ENCODE measurements around the gene HOXD9.

HOXD9 gene

GRCh38 chr2:176150584-176151441 lies 28.3 kb downstream of the HOXD9 start:
- TF ChIP-seq, protein P1, sequence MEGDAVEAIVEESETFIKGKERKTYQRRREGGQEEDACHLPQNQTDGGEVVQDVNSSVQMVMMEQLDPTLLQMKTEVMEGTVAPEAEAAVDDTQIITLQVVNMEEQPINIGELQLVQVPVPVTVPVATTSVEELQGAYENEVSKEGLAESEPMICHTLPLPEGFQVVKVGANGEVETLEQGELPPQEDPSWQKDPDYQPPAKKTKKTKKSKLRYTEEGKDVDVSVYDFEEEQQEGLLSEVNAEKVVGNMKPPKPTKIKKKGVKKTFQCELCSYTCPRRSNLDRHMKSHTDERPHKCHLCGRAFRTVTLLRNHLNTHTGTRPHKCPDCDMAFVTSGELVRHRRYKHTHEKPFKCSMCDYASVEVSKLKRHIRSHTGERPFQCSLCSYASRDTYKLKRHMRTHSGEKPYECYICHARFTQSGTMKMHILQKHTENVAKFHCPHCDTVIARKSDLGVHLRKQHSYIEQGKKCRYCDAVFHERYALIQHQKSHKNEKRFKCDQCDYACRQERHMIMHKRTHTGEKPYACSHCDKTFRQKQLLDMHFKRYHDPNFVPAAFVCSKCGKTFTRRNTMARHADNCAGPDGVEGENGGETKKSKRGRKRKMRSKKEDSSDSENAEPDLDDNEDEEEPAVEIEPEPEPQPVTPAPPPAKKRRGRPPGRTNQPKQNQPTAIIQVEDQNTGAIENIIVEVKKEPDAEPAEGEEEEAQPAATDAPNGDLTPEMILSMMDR (IDR thresholded peaks at IDR 0.05): no peak
- H3K9me3 ChIP-seq: no peaks in the 10 kb centered on the region
- no peak overlapping the region for H3K27ac ChIP-seq
- peaks cover 100% of the 10 kb centered on the region for H3K27me3 ChIP-seq
- H3K36me3 ChIP-seq: no peaks in the 10 kb centered on the region
- no peaks in the 10 kb centered on the region for H3K4me1 ChIP-seq (ENCODE audit: control insufficient read depth in 1 of 2, insufficient read depth in 1 of 2, low read depth in 1 of 2, low read length in 1 of 2)
- H3K4me3 ChIP-seq (ENCODE audit: low read depth in 1 of 2, low read length in 1 of 2): no peak overlapping the region

DNA sequence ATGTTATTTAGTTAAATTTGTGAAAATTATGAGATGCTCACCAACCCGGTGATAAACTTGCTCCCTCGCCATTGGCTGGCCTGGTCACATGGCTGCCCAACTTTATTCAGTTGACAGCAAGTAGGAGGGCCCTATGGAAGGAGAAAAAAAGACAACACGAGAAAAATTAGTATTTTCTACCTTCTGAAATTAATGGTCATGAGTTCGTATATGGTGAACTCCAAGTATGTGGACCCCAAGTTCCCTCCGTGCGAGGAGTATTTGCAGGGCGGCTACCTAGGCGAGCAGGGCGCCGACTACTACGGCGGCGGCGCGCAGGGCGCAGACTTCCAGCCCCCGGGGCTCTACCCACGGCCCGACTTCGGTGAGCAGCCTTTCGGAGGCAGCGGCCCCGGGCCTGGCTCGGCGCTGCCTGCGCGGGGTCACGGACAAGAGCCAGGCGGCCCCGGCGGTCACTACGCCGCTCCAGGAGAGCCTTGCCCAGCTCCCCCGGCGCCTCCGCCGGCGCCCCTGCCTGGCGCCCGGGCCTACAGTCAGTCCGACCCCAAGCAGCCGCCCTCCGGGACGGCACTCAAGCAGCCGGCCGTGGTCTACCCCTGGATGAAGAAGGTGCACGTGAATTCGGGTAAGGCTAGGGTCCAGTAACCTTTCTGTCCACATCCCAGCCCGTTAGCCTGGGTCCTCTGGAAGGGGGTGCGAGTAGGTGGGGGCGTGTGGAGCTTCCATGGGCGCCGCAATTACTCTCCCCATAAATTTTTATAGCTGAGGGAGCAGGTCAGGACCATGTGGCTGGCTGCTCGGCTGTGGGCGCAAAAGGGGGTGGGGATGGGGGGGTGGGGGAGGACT lies 29.1 kb downstream of the HOXD9 start, which contains the start of gene HOXD4:
TSS of gene HOXD4 (plus strand) at position 109 of the 846 bp plus-strand sequence. CDS start at position 193, 84 bp downstream.
- Histone ChIP-seq H3K4me1 (ENCODE audit: control insufficient read depth in 1 of 2, insufficient read depth in 1 of 2, low read depth in 1 of 2, low read length in 1 of 2) (no peaks in the 10 kb centered on the region), H3K36me3 (no peaks in the 10 kb centered on the region), H3K9me3 (no peaks in the 10 kb centered on the region), H3K27ac (no peak within 1 kb of the TSS), H3K4me3 (ENCODE audit: low read depth in 1 of 2, low read length in 1 of 2) (no peak within 1 kb of the TSS), H3K27me3 (peaks cover 100% of the 10 kb centered on the region)
- TF ChIP-seq, protein P1 (IDR thresholded peaks at IDR 0.05): no peak

DNA sequence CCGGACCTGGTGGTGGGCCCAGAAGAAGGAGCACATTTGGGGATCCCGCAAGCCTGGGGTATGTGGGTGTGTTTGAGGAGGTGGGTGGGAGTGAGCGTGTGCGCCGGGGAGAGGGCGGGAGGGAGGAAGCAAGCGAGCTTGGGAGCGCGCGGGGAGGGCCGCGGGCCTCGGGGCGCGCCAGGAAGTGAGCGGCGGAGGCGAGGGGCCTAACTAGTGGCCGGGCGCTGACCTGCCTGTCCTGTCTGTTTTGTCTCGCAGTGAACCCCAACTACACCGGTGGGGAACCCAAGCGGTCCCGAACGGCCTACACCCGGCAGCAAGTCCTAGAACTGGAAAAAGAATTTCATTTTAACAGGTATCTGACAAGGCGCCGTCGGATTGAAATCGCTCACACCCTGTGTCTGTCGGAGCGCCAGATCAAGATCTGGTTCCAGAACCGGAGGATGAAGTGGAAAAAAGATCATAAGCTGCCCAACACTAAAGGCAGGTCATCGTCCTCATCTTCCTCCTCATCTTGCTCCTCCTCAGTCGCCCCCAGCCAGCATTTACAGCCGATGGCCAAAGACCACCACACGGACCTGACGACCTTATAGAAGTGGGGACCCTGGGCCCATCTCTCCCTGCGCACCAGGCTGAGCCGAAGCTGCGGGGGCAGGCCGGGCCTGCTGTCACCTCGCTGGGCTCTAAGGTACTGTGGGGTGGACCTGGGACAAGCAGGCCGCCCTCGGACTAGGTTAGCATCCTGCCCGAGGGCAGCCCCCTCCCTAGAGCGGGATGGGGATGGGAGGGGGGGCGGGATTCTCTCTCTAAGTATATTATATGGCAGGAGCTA lies 30.0 kb downstream of the HOXD9 start:
- Histone ChIP-seq H3K27me3 (peaks cover 100% of the 10 kb centered on the region), H3K4me3 (ENCODE audit: low read depth in 1 of 2, low read length in 1 of 2) (no peak overlapping the region), H3K4me1 (ENCODE audit: control insufficient read depth in 1 of 2, insufficient read depth in 1 of 2, low read depth in 1 of 2, low read length in 1 of 2) (no peaks in the 10 kb centered on the region), H3K9me3 (no peaks in the 10 kb centered on the region), H3K36me3 (no peaks in the 10 kb centered on the region), H3K27ac (no peak overlapping the region)
- TF ChIP-seq, protein P1 (IDR thresholded peaks at IDR 0.05): no peak

DNA sequence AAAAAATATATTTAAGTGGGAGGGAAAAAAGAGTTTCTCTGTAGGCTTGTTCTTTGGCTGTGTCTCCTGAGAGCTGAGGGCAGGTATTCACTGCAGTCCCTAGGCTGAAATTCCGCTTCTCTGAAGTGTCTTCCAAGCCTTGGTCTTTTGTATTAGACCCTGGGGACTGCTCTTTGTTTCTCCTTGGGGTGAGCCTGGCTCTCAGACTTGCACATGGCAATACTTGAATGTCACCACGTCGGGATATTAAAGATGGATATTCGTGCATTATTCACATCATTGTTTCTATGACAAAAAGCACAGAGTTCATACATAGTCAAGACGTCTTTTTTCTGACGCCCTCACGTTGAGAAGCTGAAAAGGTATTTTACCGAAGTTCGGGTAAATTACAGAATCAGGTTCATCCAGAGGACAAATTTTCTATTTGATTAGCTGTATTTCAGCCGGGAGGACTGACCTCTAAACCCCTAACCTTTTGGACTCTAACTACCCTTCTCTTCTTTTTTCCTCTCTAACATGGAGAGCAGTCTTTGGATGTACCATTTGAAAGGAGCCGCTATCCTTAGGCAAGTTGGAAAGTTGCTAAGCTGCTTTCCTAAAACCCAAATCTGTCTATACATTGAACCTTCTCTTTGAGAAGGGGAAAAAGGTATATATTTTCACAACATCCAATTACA lies 32.2 kb downstream of the HOXD9 start:
- no peak overlapping the region for H3K4me3 ChIP-seq (ENCODE audit: low read depth in 1 of 2, low read length in 1 of 2)
- no peaks in the 10 kb centered on the region for H3K9me3 ChIP-seq
- H3K27ac ChIP-seq: no peak overlapping the region
- TF ChIP-seq, protein P1 (IDR thresholded peaks at IDR 0.05): no peak
- no peaks in the 10 kb centered on the region for H3K4me1 ChIP-seq (ENCODE audit: control insufficient read depth in 1 of 2, insufficient read depth in 1 of 2, low read depth in 1 of 2, low read length in 1 of 2)
- H3K36me3 ChIP-seq: no peaks in the 10 kb centered on the region
- H3K27me3 ChIP-seq: peaks cover 100% of the 10 kb centered on the region

All from neutrophil (primary cell).